ENCODE results near the gene ITPKB. TPM values are rescaled to one million over a fixed set of nuclear protein-coding genes. Genes with fewer than 3 reads are reported as not detected.

The ITPKB gene
- total RNA-seq, 1 donor from 2014 or later, result 1.6 TPM

GRCh38 chr1:226596531-226597165 is 142.4 kb downstream of the ITPKB start:
- Histone ChIP-seq H3F3A (ENCODE audit: low read depth) (no peaks in the 10 kb centered on the region), H3K27me3 (no peaks in the 10 kb centered on the region), H3K79me2 (ENCODE audit: low read depth) (no peaks in the 10 kb centered on the region), H3K4me2 (no peak overlapping the region), H3K9ac (no peak overlapping the region), H3K36me3 (no peaks in the 10 kb centered on the region), H4K20me1 (ENCODE audit: low read depth) (no peaks in the 10 kb centered on the region), H3K9me3 (ENCODE audit: low read depth) (no peaks in the 10 kb centered on the region), H2AFZ (replicated peaks) (no peak overlapping the region), H3K4me3 (no peak overlapping the region), H3K27ac (no peak overlapping the region), H3K4me1 (no peaks in the 10 kb centered on the region)
- no peak overlapping the region for H3K27ac Mint-ChIP-seq
- no peak overlapping the region for H3K4me3 Mint-ChIP-seq
- H3K4me1 Mint-ChIP-seq, result peaks cover 7% of the 10 kb centered on the region
- TF ChIP-seq CTCF (IDR thresholded peaks at IDR 0.05) (no peak), EZH2phosphoT487 (IDR thresholded peaks at IDR 0.05) (no peak), EZH2 (IDR thresholded peaks at IDR 0.05) (no peak)
- H3K9me3 Mint-ChIP-seq, result peaks cover 4% of the 10 kb centered on the region
- DNase-seq (ENCODE audit: low spot score), result no peak
- H3K27me3 Mint-ChIP-seq (ENCODE audit: insufficient read depth, low read depth), result peaks cover 17% of the 10 kb centered on the region
- H3K36me3 Mint-ChIP-seq, result peaks cover 2% of the 10 kb centered on the region

GRCh38 chr1:226593541-226593940 is 145.5 kb downstream of the ITPKB start:
- H3K4me3 ChIP-seq, result no peak overlapping the region
- DNase-seq (ENCODE audit: low spot score), result no peak
- Mint-ChIP-seq H3K27ac (no peak overlapping the region), H3K27me3 (ENCODE audit: insufficient read depth, low read depth) (peaks cover 17% of the 10 kb centered on the region), H3K4me1 (peaks cover 14% of the 10 kb centered on the region), H3K4me3 (no peak overlapping the region), H3K36me3 (peaks cover under 1% of the 10 kb centered on the region), H3K9me3 (peaks cover 4% of the 10 kb centered on the region)
- H3F3A ChIP-seq (ENCODE audit: low read depth), result no peaks in the 10 kb centered on the region
- no peaks in the 10 kb centered on the region for H3K36me3 ChIP-seq
- peaks cover 6% of the 10 kb centered on the region for H3K4me1 ChIP-seq
- no peaks in the 10 kb centered on the region for H4K20me1 ChIP-seq (ENCODE audit: low read depth)
- H3K4me2 ChIP-seq, result no peak overlapping the region
- H3K27ac ChIP-seq, result no peak overlapping the region
- TF ChIP-seq CTCF (IDR thresholded peaks at IDR 0.05) (no peak), EZH2phosphoT487 (IDR thresholded peaks at IDR 0.05) (no peak), EZH2 (IDR thresholded peaks at IDR 0.05) (no peak)
- no peaks in the 10 kb centered on the region for H3K79me2 ChIP-seq (ENCODE audit: low read depth)
- H3K27me3 ChIP-seq, result no peaks in the 10 kb centered on the region
- H3K9ac ChIP-seq, result no peak overlapping the region
- H2AFZ ChIP-seq (replicated peaks), result no peak overlapping the region
- H3K9me3 ChIP-seq (ENCODE audit: low read depth), result no peaks in the 10 kb centered on the region

GRCh38 chr1:226590614-226591013 is 148.5 kb downstream of the ITPKB start:
- no peak for DNase-seq (ENCODE audit: low spot score)
- no peak overlapping the region for H3K4me3 ChIP-seq
- no peaks in the 10 kb centered on the region for H4K20me1 ChIP-seq (ENCODE audit: low read depth)
- Mint-ChIP-seq H3K9me3 (peaks cover 4% of the 10 kb centered on the region), H3K36me3 (no peaks in the 10 kb centered on the region), H3K27me3 (ENCODE audit: insufficient read depth, low read depth) (peaks cover 14% of the 10 kb centered on the region), H3K27ac (no peak overlapping the region), H3K4me3 (no peak overlapping the region), H3K4me1 (peaks cover 12% of the 10 kb centered on the region)
- peaks cover 6% of the 10 kb centered on the region for H3K4me1 ChIP-seq
- H3F3A ChIP-seq (ENCODE audit: low read depth), result no peaks in the 10 kb centered on the region
- H3K9me3 ChIP-seq (ENCODE audit: low read depth), result no peaks in the 10 kb centered on the region
- no peak overlapping the region for H3K4me2 ChIP-seq
- H2AFZ ChIP-seq (replicated peaks), result no peak overlapping the region
- H3K27ac ChIP-seq, result no peak overlapping the region
- H3K9ac ChIP-seq, result no peak overlapping the region
- TF ChIP-seq CTCF (IDR thresholded peaks at IDR 0.05), result no peak
- no peak for TF ChIP-seq EZH2phosphoT487 (IDR thresholded peaks at IDR 0.05)
- no peak for TF ChIP-seq EZH2 (IDR thresholded peaks at IDR 0.05)
- H3K27me3 ChIP-seq, result no peaks in the 10 kb centered on the region
- no peaks in the 10 kb centered on the region for H3K36me3 ChIP-seq
- H3K79me2 ChIP-seq (ENCODE audit: low read depth), result no peaks in the 10 kb centered on the region
